IgD-negative memory B cell (primary cell): ENCODE data around the gene SLAIN2. TPM values are rescaled to one million over a fixed set of nuclear protein-coding genes. Genes with fewer than 3 reads are reported as not detected.

Experiments used
- H3K27ac Mint-ChIP-seq, 3 donors: one replicate each; pipeline ENCODE4 v1.8.0; 2020 to 2022; ENCODE audit warnings: mild to moderate bottlenecking in 3 of 3, mixed read lengths in 3 of 3, moderate library complexity in 1 of 3
- H3K27me3 Mint-ChIP-seq: one replicate; pipeline ENCODE4 v1.8.0; 2021; ENCODE audit warnings: mixed read lengths
- H3K36me3 Mint-ChIP-seq: one replicate; pipeline ENCODE4 v1.8.0; 2020; ENCODE audit warnings: mild to moderate bottlenecking, mixed read lengths
- H3K4me1 Mint-ChIP-seq, 3 donors: one replicate each; pipeline ENCODE4 v1.8.0; 2020 to 2022; ENCODE audit warnings: mixed read lengths in 3 of 3, mild to moderate bottlenecking in 1 of 3
- H3K4me3 Mint-ChIP-seq, 4 donors: one replicate each; pipeline ENCODE4 v1.8.0; 2020 to 2022; ENCODE audit warnings: mild to moderate bottlenecking in 4 of 4, mixed read lengths in 4 of 4, moderate library complexity in 3 of 4
- H3K9me3 Mint-ChIP-seq, 3 donors: one replicate each; pipeline ENCODE4 v1.8.0; 2020 to 2021; ENCODE audit warnings: mixed read lengths in 3 of 3, mild to moderate bottlenecking in 1 of 3
- polyA plus RNA-seq: library from polyadenylated mRNA; unstranded; fragments of 300-500 nt; fragmentation: Illumina TruSeq; gene quantifications from one replicate; pipeline ENCODE4 v1.2.3, GENCODE V29; 2021

Gene SLAIN2
- polyA plus RNA-seq, 1 donor from 2014 or later: 18.3 TPM

DNA sequence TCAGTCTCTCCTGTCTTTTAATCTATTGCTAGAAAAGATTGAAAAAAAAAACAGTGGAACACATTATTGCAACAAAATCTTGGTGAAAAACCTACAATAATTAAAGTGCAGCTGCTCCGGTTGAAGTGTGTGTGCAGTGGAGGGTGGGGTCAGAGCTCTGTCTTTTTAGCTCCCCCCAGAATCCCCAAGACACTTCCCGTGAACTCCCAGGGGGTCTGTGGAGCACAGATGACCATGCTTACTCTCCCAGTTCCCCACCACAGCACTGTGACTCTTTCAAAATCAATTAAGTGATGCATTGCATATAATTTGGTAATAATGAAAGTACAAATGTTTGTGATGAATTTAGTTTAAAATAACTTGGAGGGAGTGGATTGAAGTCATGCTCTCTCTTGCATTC is 126.1 kb downstream of the SLAIN2 start:
- peaks cover 4 to 11% (median 5%) of the 10 kb centered on the region in 3 donors for H3K9me3 Mint-ChIP-seq
- no peak overlapping the region for H3K27ac Mint-ChIP-seq
- no peak overlapping the region for H3K4me3 Mint-ChIP-seq
- H3K36me3 Mint-ChIP-seq: peaks cover 7% of the 10 kb centered on the region
- no peaks in the 10 kb centered on the region for H3K27me3 Mint-ChIP-seq
- H3K4me1 Mint-ChIP-seq: no peaks in the 10 kb centered on the region

DNA sequence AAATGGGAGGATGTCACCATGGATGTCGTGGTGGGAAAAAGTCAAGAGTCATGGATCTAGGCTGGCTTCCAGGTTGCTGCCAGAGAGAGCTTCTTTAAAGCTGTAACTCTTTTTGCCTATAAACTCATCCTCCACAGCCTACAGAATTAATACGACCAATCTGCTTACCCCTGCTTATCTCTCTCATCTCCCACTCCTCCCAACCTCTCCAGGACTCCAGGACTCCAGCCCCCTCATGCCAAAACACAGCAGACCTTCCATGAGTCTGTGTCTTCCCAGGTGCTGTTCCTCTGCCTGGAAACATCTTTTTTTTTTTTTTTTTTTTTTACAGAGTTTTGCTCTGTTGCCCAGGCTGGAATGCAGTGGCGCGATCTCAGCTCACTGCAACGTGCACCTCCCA is 126.6 kb downstream of the SLAIN2 start:
- Mint-ChIP-seq H3K36me3 (peaks cover 7% of the 10 kb centered on the region), H3K4me3 (no peak overlapping the region), H3K27ac (no peak overlapping the region), H3K9me3 (peaks cover 4 to 9% (median 5%) of the 10 kb centered on the region in 3 donors), H3K27me3 (no peaks in the 10 kb centered on the region), H3K4me1 (no peaks in the 10 kb centered on the region)

DNA sequence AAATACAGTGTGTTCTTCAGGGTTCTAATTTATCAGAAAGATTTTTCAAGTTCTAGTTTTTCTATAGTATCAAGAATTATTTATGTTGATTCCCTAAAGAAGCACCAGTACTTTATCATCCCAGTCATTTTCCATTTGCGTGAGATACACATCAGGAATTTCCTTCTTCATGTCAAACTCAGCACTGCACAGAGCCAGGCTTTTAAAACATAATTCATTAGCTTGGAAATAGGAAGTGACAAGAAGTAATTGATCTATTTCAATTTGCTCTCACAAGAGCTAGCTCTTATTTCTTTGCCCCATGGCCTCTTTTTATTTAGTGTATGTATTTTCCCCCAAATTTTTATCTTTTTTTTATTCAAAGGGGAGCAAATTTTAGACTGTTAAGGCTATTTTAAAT is 128.8 kb downstream of the SLAIN2 start:
- no peaks in the 10 kb centered on the region for H3K36me3 Mint-ChIP-seq
- H3K27ac Mint-ChIP-seq: no peak overlapping the region
- no peaks in the 10 kb centered on the region for H3K27me3 Mint-ChIP-seq
- H3K4me1 Mint-ChIP-seq: peaks cover 0 to 2% (median 0%) of the 10 kb centered on the region in 3 donors
- peaks cover 0 to 2% (median 0%) of the 10 kb centered on the region in 3 donors for H3K9me3 Mint-ChIP-seq
- no peak overlapping the region for H3K4me3 Mint-ChIP-seq

DNA sequence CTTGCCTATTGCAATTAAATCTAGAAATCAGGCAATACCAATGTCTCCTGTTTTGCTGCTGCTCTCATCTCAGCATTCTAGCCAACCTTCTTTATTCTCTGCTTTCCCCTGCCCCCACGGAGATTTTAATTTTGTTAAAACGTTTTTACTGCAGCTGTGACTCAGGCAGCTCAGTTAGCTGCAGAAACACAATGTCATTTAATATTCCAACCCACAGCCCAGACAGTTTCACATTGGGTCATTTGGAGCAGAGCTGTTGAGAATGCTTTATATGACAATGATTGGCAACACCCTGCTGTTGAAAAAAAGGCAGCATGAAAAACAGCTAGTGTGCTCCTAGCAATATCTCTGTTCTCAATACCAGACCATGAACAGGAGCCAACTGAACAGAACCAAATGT is 129.2 kb downstream of the SLAIN2 start:
- Mint-ChIP-seq H3K27ac (no peak overlapping the region), H3K9me3 (peaks cover 0 to 2% (median 0%) of the 10 kb centered on the region in 3 donors), H3K4me1 (peaks cover 0 to 2% (median 0%) of the 10 kb centered on the region in 3 donors), H3K36me3 (no peaks in the 10 kb centered on the region), H3K27me3 (no peaks in the 10 kb centered on the region), H3K4me3 (no peak overlapping the region)

DNA sequence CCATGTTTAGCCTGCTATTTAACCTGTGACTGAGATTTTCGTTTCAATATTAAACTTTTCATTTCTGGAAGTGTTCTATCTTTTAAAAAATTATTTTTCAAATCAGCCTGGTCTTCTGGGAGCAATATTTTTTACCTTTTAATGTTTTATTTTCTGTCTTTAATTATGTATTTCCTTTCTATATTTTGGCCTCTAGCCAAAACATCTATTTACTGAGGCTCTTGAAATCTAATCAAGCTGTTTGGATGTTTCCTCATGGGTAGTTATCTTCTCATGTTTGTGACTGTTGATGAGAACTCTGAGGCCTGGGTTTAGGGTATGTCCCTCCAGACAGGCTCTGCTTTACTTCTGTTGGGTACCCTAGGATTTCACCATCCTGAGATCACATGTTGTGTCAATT is 131.5 kb downstream of the SLAIN2 start:
- Mint-ChIP-seq H3K27me3 (no peaks in the 10 kb centered on the region), H3K4me3 (no peak overlapping the region), H3K36me3 (no peaks in the 10 kb centered on the region), H3K9me3 (peaks cover 0 to 2% (median 0%) of the 10 kb centered on the region in 3 donors), H3K4me1 (peaks cover 0 to 2% (median 0%) of the 10 kb centered on the region in 3 donors), H3K27ac (no peak overlapping the region)

DNA sequence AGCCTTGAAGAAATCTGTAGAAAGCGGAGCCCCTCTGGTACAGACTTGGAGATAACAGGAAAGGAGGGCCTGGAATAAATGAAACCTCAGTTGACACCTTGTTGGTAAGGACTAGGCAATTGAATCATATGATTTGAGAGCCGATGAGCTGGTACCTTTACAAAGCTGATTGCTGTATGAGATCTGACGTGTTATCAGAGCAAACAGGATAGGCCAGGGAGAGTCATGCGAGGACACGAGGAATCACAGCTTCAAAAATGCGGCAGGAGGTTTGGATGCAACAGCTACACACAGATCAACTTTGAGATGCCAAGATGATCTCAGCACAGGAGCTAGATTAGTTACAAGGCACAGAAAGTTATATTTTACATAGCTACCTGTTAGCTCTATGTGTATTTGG is 134.4 kb downstream of the SLAIN2 start:
- peaks cover 4% of the 10 kb centered on the region for H3K27me3 Mint-ChIP-seq

More for the DNA sequence above, 134.4 kb downstream of the SLAIN2 start:
- Mint-ChIP-seq H3K27ac (no peak overlapping the region), H3K4me3 (no peak overlapping the region), H3K9me3 (peaks cover 0 to 2% (median 0%) of the 10 kb centered on the region in 3 donors), H3K4me1 (peaks cover 0 to 2% (median 0%) of the 10 kb centered on the region in 3 donors), H3K36me3 (peaks cover 2% of the 10 kb centered on the region)

Other genes with a start within 250 kb of the SLAIN2 start
- gene TXK, start 207.3 kb upstream of the SLAIN2 start, polyA plus RNA-seq: 3.4 TPM
- 4.0 TPM for gene TEC, start 71.7 kb upstream of the SLAIN2 start, polyA plus RNA-seq
- gene SLC10A4, start 141.8 kb downstream of the SLAIN2 start, polyA plus RNA-seq: not detected
- not detected for gene ZAR1, start 148.7 kb downstream of the SLAIN2 start, polyA plus RNA-seq